AG04450 (cell line): Measurements from ENCODE around the gene PRPF8. TPM values are rescaled to one million over a fixed set of nuclear protein-coding genes. Genes with fewer than 3 reads are reported as not detected.
"Not testable (repeated sequence)": the region's sequence is repeated elsewhere in the genome, so short reads cannot be mapped to it uniquely, and the experiment has no call there.

Experiments used
- CTCF ChIA-PET: fragments of 300-600, 350-600 bp; formaldehyde crosslinking; extraction: SDS; loops from one replicate; lab custom pipeline; 2022; ENCODE audit warnings: antibody characterized with exemption, inconsistent platforms; lab: Charles Lee
- POLR2A ChIA-PET: fragments of 350-600 bp; formaldehyde crosslinking; extraction: SDS; loops from one replicate; lab custom pipeline; 2021; ENCODE audit warnings: antibody characterized with exemption, inconsistent platforms; lab: Yijun Ruan, JAX
- DNase-seq: peaks from one replicate; pipeline ENCODE4 v3.0.0-alpha.2; 2011; ENCODE audit warnings: low read depth, low spot score
- H3K27ac ChIP-seq: one replicate; pipeline ENCODE4 v1.5.1; 2012; ENCODE audit warnings: low read depth, low read length, control low read depth
- H3K27me3 ChIP-seq: one replicate; pipeline ENCODE4 v1.6.0; 2012; ENCODE audit warnings: low read length; ENCODE audit not compliant: control insufficient read depth, insufficient read depth
- H3K4me3 ChIP-seq: 2 replicates; pipeline ENCODE4 v1.5.1; 2011; ENCODE audit warnings: mild to moderate bottlenecking, low read depth, low read length, control low read depth
- H3K9me3 ChIP-seq: 2 replicates; pipeline ENCODE4 v1.5.1; 2012; ENCODE audit warnings: low read length; ENCODE audit not compliant: control insufficient read depth, insufficient read depth
- polyA plus RNA-seq: library from polyadenylated mRNA; depleted of rRNA; stranded (reverse); fragments of >200 nt; gene quantifications from 2 replicates; pipeline ENCODE4 v1.2.3, GENCODE V29; 2011
- TF ChIP-seq, protein P1 (sequence below): IDR thresholded peaks from 2 replicates; pipeline ENCODE4 v1.5.1; 2011; ENCODE audit warnings: low read depth, low read length, control low read depth, inconsistent platforms

PRPF8 gene
- polyA plus RNA-seq, 1 experiment = 126 TPM

DNA sequence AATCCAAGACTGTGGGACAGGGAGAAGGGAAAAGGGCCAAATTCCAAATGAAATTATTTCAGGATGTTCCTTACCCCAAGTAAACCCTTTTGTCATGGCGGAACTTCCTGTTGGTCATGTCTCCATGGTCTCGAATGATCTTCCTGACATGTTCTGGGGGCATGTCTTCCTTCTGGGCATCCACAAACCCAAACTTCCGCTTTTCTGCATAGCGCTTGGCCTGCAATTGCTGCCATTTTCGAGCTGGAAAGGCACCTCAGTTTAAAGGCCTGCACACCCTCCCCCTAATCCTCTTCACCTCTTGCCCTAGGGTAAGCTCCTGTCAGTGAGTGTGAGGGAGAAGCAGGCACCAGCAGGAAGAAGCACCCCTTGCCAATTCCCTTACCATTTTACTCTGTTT lies 1.2 kb downstream of the PRPF8 start:
- H3K27ac ChIP-seq = peak overlapping the region; percentile 11
- CTCF ChIA-PET = interaction anchor here (1.0 to 1.4 kb wide), 2 partner anchors 14 to 34 kb away, joined by 3 read pairs; partner anchors contain the start of gene RILP

DNA sequence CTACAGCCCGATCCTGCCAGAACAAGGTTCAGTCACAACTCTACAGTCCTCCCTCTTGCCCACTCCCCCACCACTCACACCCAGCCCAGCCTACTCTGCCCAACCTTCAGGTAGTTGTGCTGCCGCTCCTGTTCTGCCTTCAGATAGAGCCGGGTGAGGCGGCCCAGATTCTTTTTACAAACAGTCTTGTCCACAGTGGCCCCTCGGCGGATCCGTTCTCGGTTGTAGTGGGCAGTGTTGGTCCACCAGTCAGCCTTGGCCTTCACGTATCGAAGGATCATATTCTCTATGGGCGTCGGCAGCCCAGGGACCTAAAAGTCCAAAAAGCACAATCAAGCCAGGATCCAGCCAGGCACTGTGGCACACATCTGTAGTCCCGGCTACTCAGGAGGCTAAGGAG lies 8.3 kb downstream of the PRPF8 start:
- Histone ChIP-seq H3K27me3 (no peaks in the 10 kb centered on the region), H3K27ac (no peak overlapping the region), H3K9me3 (no peaks in the 10 kb centered on the region), H3K4me3 (no peak overlapping the region)
- POLR2A ChIA-PET = no interaction called here
- TF ChIP-seq, protein P1, sequence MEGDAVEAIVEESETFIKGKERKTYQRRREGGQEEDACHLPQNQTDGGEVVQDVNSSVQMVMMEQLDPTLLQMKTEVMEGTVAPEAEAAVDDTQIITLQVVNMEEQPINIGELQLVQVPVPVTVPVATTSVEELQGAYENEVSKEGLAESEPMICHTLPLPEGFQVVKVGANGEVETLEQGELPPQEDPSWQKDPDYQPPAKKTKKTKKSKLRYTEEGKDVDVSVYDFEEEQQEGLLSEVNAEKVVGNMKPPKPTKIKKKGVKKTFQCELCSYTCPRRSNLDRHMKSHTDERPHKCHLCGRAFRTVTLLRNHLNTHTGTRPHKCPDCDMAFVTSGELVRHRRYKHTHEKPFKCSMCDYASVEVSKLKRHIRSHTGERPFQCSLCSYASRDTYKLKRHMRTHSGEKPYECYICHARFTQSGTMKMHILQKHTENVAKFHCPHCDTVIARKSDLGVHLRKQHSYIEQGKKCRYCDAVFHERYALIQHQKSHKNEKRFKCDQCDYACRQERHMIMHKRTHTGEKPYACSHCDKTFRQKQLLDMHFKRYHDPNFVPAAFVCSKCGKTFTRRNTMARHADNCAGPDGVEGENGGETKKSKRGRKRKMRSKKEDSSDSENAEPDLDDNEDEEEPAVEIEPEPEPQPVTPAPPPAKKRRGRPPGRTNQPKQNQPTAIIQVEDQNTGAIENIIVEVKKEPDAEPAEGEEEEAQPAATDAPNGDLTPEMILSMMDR = no peak
- no peak for DNase-seq
- CTCF ChIA-PET = no interaction called here

More for the DNA sequence above, 1.2 kb downstream of the PRPF8 start:
- Histone ChIP-seq H3K27me3 (no peaks in the 10 kb centered on the region), H3K4me3 (peak overlapping the region; percentile 83), H3K9me3 (no peaks in the 10 kb centered on the region; the same call in 1 of the 2 replicates)
- TF ChIP-seq, protein P1 = no peak
- no peak for DNase-seq
- POLR2A ChIA-PET = interaction anchor here (0.7 to 2.9 kb wide), 2 partner anchors 33 to 755 kb away, joined by 3 to 25 read pairs; no protein-coding TSS in a partner anchor

DNA sequence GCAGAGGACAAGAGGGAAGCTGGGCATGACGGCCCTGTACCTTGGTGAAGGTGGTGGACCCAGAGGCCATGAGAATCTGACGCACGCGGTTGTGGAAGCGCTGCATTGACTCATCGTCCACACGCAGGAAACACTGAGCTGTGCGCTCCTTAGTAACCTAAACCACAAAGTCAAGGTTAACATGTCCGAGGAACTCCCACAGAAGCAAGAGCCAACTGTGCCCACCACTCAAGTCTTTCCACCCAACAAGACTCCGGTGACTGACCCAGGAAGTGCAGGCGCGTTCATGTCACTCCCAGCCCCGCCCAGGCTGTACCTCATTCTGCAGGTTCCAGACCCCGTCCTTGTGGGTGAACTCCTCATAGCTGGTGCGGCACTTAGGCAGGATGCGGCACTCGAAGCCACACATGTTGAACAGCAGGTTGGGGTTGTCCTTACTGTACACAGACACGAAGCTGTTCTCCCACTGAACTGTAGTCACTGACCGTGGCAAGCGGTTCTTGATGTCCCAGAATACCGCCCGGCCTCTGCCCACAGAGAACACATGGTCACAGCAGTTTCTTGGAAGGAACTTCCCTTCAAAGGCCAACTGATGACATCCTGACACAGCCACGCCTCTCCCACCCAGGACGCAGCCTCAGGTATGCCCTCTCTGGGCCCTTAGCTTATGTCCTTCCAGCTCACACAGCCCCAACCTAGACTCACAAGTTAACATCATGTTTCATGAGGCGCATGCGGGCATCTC lies 11.5 kb downstream of the PRPF8 start:
- ChIA-PET CTCF (no interaction called here), POLR2A (no interaction called here)
- TF ChIP-seq, protein P1 = no peak
- Histone ChIP-seq H3K9me3 (no peaks in the 10 kb centered on the region), H3K27ac (peak overlapping the region; percentile 11), H3K4me3 (no peak overlapping the region), H3K27me3 (no peaks in the 10 kb centered on the region)
- DNase-seq = no peak

DNA sequence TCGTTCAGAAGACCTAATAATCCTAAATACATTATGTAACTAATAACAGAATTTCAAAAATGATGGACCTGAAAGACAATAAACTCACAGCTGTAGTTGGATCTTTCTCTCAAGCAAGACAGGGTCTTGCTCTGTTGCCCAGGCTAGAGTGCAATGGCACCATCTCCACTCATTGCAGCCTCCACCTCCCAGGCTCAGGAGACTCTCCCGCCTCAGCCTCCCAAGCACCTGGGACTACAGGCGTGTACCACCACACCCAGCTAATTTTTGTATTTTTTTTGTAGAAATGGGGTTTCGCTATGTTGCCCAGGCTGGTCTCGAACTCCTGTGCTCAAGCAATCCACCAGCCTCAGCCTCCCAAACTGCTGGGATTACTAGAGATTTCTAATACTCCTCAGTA lies 20.7 kb downstream of the PRPF8 start:
- H3K27me3 ChIP-seq, H3K4me3 ChIP-seq, DNase-seq, H3K27ac ChIP-seq, H3K9me3 ChIP-seq, POLR2A ChIA-PET: not testable (repeated sequence)
- CTCF ChIA-PET = interaction anchor here (1.6 to 3.0 kb wide), 3 partner anchors 14 to 90 kb away, joined by 6 to 18 read pairs (median 11); partner anchors contain the start of gene RILP

DNA sequence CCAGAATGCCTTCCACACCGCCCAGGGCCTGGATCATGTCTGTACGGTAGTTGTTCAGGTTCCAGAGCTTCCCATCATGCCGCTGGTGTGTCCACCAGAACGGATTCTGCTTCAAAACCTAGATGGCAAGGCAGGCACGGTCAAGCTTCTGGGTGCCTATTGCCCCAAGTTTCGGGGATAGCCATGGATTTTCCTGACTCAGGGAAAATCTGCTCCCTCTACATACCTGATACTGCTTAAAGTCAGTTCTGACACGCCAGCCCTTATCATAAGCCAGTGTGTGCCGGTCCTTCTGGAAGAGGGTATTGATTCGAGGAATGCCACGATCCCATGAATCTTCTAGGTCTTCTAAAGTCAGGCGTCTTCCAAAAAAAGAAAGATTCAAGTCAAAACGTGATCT lies 23.6 kb downstream of the PRPF8 start:
- H3K4me3 ChIP-seq = no peak overlapping the region
- no peaks in the 10 kb centered on the region for H3K9me3 ChIP-seq
- ChIA-PET POLR2A (interaction anchor here (0.8 to 1.3 kb wide), 2 partner anchors 12 to 53 kb away, joined by 3 read pairs; partner anchors contain the start of gene RILP), CTCF (interaction anchor here (0.7 to 1.3 kb wide), 2 partner anchors 9 to 13 kb away, joined by 4 to 6 read pairs; no protein-coding TSS in a partner anchor)
- no peak for DNase-seq
- no peak overlapping the region for H3K27ac ChIP-seq
- no peaks in the 10 kb centered on the region for H3K27me3 ChIP-seq
- TF ChIP-seq, protein P1 = no peak
